ENCODE data around the gene CROT.

CROT gene

DNA sequence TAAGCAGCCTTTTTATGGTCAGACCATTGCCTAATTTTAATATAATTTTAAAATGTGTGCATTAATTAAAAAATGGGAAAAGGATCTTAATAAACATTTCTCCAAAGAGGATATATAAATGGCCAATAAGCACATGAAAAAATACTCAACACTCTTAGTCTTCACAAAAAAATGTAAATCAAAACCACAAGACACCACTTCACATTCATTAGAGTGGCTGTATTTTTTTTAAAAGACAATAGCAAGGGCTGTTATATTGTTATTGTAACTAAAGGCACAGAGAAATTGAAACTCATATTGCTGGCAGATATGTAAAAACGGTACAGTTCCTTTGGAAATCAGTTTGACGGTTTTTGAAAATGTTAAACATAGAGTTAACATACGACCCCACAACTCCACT is 3.2 kb upstream of the CROT start:
- DNase-seq: no peak

GRCh38 chr7:87344446-87344845 is 1.0 kb upstream of the CROT start:
- DNase-seq: no peak

- DNase-seq: peak in 1 of 58 donors; percentile 70
These were observed 503 bp downstream of the CROT start for GRCh38 chr7:87345962-87346371.

DNA sequence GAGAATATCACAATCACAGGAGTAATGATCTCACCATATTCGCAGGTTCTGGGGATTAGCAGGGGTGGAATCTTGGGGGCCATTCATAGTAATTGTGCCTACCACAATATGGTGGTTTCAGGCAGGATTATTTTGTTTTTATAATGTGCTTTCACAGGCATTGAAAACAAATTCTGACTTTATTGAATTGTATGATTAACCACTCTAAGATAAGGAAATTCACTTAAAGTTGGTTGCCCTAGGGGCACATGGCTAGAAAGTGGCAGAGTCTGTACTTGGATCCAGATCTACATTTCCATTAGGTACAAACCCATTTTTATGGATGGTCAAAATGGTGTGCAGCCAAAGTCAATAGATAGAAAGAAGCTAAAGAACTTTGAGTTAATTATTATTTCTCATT is 1.7 kb downstream of the CROT start:
- DNase-seq: no peak

DNA sequence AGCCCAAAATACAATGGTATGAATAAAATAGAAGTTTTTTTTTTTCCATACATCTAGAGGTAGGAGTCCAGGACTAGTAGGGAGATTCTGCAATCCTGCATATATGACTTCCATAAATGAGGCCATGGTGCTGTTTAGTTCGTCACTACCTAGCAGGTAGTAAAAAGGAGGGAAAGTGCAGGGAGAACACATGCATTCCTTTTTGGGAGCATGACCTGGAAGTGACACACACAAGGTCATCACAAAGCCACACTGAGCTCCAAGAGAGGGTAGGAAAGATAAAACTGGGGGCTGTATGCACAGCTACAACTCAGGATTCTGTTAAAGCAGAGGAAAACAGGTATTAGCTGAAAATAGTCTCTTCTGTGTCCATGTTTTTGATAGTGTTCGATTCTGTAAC is 2.2 kb downstream of the CROT start:
- DNase-seq: no peak

GRCh38 chr7:87354749-87355148 is 9.3 kb downstream of the CROT start:
- DNase-seq: no peak

DNA sequence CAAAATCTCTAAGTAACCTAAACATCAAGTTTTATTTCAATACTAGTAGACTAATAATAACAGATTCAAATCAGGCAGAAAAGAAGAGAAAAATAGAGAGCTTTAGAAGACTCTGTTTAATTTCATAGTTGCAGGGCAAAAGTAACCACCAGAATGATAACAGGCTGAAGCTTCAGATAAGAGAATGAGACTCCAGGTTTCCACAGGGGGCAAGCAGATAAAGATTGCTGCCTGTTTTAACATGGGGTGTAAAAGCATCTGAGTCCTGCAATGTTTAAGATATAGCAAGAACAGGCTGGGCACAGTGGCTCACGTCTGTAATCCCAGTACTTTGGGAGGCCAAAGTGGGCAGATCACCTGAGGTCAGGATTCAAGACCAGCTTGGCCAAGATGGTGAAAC is 11.0 kb downstream of the CROT start:
- DNase-seq: no peak

DNA sequence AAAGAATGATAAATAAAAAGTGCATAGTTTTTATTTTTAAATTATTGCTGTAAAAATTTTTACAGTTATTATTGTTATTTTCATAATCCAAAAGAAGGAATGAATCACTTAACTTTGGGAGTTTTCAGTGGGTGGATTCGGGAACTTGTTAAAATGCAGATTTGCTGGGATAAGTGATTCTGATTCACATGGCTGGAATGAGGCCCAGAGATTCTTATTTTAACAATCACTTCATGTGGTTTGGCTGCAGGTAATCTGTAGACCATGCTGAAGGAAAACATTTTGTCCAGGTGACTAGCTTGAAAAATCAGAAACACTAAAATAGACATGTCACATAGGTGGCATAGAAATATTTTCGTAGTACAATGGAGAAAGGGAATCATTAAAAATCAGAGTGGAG is 13.9 kb downstream of the CROT start:
- DNase-seq: peak in 1 of 58 donors; percentile 2

GRCh38 chr7:87361320-87361719 is 15.9 kb downstream of the CROT start:
- DNase-seq: no peak

DNA sequence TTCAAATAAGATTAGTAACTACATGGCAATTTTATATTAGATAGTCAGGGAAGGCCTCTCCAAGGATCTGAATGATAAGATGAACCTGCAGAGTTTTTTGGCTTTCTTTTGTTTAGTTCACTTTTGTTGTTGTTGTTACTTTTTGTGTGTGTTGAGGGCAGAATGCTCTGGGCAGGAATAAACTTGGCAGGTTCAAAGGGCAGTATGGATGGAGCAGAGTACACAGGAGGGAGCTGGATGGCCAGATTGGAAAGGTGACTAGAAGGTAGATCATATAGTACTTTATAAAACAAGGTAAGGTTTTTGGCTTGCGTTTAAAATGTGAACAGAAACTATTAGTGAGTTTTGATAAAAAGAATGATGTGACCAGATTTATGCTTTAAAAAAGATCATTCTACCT is 17.9 kb downstream of the CROT start:
- no peak for DNase-seq

GRCh38 chr7:87364246-87364645 is 18.8 kb downstream of the CROT start:
- no peak for DNase-seq

DNA sequence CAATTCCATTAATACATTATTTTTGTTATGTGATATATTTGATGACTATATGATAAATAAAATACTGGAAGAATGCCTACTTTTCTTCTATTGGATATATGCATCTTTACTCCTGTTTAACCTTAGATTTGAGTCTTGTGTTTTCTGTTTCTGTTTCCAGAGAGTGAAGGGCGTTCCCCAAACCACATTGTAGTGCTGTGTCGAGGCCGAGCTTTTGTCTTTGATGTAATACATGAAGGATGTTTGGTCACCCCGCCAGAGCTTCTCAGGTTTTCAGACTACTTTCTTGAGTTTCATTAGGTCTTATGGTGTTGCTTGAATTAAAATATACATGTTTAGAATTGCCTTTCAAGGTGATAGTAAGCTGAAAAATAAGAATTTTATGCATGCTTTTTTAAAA is 23.8 kb downstream of the CROT start:
- DNase-seq: no peak

DNA sequence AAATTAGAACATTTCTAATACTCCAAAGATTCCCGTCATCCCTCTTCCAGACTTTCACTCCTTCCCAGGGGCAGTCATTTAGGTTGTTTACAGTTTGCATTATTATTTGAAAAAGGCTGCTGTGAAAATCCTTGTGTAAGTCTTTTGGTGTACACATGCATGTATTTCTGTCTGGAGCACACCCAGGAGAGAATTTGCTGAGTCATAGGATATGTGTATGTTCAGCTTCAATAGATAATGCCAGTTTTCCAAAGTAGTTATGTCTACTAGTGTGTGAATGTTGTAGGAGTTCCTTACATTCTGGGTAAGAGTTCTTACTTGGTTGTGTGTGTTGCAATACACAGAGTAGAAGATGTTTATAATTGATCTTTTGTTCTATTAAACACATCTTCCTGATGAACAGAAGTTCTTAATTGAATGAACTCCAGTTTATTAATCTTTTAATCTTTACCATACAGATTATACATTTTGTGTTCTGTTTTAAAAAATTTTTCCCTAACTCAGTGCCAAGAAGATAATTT is 25.3 kb downstream of the CROT start:
- DNase-seq: no peak

- no peak for DNase-seq
These were observed 30.4 kb downstream of the CROT start for GRCh38 chr7:87375662-87376435.

DNA sequence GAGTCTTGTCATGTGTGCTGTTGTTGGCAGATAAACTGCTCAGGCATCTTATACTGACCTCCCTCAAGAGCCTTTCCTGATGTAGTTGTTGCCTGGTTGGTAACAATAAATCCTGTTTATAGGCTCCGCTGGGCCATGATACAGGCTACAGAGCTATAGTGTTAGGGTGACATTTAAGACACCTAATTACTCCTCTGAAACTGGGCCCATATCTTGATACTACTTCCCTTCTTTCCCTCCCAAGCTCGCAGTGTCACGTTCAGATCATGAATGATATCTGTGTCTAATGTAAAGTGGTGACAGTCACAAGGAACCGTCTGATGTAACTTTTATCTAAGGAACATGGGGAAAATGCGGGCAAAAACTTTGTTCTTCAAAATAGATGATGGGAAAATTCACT is 35.4 kb downstream of the CROT start:
- DNase-seq: no peak

DNA sequence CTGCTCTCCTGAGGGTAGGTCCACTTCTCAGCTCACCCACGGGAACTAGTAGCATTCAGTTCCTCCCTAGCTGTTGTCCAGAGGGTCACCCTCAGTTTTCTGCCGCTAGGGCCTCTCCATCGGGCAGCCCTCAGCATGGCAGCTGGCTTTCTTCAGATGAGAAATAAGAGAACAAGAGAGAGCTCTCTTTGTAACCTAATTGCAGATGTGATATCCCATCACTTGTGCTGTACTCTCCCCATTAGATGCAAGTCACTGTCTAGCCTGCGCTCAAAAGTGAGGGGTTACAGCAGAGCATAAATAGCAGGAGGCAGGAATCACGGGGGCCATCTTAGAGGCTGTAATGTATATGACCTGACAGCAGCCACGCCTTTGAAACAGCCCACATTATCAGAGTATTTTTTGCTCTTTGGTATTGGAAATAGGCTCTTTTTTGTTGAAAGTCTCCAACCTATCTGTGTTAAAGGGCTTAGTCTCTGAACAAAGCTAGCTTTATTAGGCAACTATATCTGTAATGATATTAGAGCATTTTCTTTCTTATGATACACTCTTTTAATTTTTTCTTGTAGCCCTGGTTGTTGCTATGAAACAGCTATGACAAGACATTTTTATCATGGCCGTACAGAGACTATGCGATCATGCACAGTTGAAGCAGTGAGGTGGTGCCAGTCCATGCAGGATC is 45.7 kb downstream of the CROT start:
- DNase-seq: no peak

GRCh38 chr7:87395442-87396020 is 50.1 kb downstream of the CROT start:
- DNase-seq: no peak

GRCh38 chr7:87398446-87398845 is 53.0 kb downstream of the CROT start:
- DNase-seq: no peak

GRCh38 chr7:87404674-87405073 is 59.2 kb downstream of the CROT start:
- no peak for DNase-seq

DNA sequence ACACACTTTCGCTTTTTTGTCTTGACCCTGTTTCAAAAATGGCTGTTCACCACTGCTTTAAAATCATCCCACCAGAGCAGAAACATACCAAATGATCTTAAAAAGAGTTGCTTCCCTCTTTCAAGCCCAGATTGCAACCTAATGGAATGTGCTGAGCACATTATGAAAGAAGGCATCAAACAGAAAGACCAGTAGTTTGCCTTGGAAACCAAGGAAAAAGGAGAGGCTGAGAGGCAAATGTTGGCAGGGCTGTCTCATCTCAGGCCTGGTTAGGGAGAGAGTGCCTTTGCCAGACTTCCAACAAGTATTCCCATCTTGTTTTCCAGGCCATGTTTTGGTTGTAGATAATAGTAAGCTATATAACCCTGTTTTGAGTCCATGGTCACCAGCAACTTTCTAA is 65.7 kb downstream of the CROT start:
- DNase-seq: no peak

- DNase-seq: no peak
These were observed 67.6 kb downstream of the CROT start for GRCh38 chr7:87413029-87413428.

DNA sequence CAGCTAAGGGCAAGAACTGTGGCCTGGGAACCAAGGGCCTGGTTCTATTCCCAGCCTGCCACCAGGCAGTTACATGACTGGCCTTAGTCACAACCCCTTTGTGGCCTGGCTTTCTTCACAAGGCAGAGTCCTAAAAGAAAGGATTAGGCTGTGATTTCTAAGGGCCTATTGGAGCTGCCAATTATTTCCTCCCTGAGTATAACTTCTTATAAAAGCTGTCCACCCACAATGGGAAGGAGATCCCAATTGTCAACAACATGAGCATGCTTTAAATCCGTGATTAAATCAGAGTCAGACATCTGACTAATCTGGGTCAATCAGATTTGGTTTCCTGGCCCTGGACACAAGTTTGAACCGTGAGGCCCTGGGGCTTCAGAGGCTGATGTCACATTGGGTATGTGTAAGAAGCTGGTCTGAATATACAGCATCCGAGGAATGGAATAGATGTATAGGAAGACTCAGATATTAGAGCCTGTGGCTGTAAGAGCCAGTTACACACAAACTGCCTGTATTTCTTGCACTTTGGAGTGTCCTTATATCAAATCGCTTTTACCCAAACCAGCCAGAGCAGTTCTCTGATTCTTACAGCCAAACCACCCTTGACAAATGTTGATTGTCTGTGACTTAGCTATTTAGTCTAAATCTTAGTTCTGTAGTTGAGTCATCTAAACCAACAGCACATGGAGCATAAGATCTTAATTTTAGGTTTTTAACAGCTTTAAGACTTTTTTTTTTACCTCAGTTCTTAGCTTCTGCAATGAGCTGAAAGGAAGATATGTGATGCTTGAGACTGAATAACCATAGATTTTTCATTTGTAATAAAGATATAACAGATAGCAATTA is 68.7 kb downstream of the CROT start:
- DNase-seq: peak in 1 of 58 donors; percentile 5

All from anterior cingulate cortex (tissue), 58 donors.